ENCODE results near the gene SLC25A46.

- TF ChIP-seq CTCF (IDR thresholded peaks at IDR 0.05; ENCODE audit: insufficient read depth, low read length, poor library complexity, severe bottlenecking) (no peak), EZH2phosphoT487 (conservative IDR thresholded peaks at IDR 0.05; ENCODE audit: low read length) (no peak)
Measured at GRCh38 chr5:110736753-110737152, 2.1 kb upstream of the SLC25A46 start.
